CD4-positive, alpha-beta T cell treated with Interleukin-6 for 4 hours (primary cell): ENCODE data around the gene DAW1.
"Not testable (repeated sequence)": the region's sequence is repeated elsewhere in the genome, so short reads cannot be mapped to it uniquely, and the experiment has no call there.

Source experiments
- DNase-seq: peaks from one replicate; pipeline ENCODE4 v3.0.0-alpha.2; 2020; ENCODE audit warnings: mixed read lengths

The DAW1 gene

DNA sequence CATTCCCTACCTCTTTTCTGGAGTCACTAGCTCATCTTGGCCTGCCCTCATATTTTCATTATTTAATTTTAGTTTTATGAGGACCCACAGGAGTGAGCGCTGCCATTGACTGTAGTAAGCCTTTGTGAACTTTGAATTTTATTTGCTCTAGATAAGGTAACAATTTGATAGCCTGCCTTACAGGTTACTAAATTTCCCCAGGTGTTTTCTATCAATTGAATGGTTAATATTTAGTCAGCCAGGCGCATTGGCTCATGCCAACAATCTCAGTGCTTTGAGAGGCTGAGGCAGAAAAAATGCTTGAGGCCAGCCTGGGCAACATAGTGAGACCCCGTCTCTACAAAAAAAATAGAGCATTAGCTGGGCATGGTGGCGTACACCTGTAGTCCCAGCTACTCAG is 50.2 kb downstream of the DAW1 start:
- DNase-seq: no peak

DNA sequence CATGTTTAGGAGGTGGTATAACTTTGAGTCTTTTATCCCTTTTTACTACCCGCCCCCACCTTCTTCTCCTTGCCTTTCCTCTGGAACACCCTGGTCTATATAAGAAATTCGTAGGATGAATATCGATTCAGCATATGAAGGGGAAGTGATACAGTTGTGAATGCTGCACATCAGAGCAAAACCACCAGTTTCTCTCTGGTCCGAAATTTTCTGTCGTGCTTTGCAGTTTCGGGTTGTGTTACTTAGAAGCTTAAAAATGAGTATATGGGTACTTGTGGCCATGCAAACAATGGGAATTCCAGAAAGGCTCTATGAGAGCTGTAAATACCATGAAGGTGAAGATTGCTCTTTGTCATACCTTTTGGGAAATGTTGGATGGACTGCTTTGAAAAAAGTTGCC is 60.6 kb downstream of the DAW1 start:
- DNase-seq: no peak

DNA sequence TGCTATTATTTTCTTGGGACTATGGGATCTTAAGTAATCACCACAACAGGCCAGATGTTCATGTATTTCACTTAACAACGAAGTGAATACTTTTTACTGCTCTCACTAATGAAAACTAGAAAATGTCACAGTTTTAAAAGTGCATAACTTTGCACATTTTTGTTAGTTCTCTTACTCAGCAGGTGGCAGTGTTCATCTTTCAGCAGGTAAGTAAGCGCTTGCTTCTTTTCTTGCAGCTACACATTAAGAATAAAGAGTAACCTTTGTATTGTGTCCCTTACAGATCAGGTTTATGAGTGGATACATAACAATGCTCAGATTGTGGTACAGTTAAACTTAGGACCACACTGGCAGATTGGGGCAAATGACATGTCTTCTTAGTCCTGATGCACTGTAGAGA is 61.0 kb downstream of the DAW1 start:
- DNase-seq: no peak

DNA sequence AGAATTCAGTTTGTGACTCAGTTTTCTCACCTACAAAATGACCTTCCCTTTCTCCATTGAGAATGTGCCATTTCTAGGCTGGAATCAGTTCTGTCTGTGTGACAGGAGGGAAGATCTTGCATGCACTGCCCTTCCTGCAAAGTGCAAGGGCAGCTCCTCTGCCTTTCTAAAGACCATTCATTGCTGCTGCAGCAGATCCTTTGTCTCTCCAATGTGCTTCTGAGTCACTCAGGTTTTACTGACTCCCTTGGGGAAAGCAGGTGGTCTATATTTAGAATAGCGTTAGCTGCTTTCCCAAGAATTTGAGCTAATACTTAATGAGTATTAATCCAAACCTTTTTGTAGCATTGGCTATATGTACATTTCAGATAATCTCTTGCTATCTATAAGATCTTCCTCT is 62.5 kb downstream of the DAW1 start:
- no peak for DNase-seq

DNA sequence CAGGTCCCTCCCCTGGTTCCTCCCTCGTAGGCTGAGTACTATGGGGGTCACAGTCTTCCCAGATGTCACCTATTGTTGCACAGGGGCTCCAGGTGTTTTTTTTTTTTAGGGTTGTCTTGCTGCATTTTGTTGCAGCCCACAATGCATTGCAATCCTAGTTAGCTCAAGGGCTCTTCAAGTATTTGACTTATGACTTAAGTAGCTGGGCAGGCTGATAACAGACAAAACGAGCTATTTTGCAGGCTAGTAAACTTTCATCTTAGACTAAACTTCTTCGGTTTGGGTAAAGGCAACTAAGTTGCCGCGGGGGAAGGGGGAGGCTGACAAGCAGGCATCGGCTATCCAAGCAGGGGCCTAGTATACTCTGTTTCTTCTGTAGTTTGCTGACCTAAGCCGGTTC is 64.8 kb downstream of the DAW1 start:
- not testable (repeated sequence) for DNase-seq

- no peak for DNase-seq
Measured at GRCh38 chr2:227939271-227940027, 68.0 kb downstream of the DAW1 start.

- no peak for DNase-seq
Measured at GRCh38 chr2:227942021-227942420, 70.6 kb downstream of the DAW1 start.

DNA sequence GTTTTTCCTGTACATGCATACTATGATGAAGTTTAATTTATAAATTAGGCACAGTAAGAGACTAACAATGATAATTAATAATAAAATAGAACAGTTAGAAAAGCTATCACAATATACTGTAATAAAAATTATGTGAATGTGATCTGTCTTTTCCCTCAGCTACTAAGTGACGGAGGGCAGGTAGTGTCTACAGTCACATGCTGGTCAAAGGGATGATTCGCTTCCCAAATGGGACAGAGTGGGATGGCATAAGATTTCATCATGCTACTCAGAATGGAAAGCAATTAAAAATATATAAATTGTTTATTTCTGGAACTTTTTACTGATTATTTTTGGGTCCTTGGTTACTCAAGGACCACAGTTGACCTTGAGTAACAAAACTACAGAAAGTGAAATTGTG is 71.5 kb downstream of the DAW1 start:
- no peak for DNase-seq

GRCh38 chr2:227960317-227960716 is 88.9 kb downstream of the DAW1 start:
- DNase-seq: no peak

GRCh38 chr2:227971619-227972230 is 100.3 kb downstream of the DAW1 start:
- no peak for DNase-seq

DNA sequence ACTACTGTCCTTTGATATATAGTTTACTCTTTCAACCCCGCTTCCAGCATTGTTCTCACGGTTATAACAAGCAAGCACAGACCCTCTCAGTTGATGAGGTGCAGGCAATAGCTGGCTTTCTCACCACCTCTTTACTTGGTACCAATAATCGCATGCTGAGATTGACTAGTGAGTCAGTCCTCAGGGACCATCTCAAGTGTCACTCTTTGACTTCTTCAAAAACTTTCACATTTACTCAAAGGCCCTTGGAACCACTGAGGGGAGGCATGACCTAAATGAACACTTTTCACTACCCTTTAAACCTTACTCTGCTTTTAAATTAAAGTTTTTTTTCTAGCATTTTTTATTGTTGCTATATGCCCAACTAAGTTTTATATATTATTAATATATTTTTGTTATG is 101.8 kb downstream of the DAW1 start:
- DNase-seq: no peak
